T47D (cell line): ENCODE measurements around the gene TNNC1.

Experiments
- DNase-seq, 2 experiments: peaks; one replicate each; pipeline versions ENCODE4 v3.0.0 to v3.0.0-alpha.2; 2011 to 2012; ENCODE audit warnings: low read depth in 1 of 2, low spot score in 1 of 2
- JUND ChIP-seq: IDR thresholded peaks from 2 replicates; pipeline ENCODE4 v1.6.1; 2012; ENCODE audit warnings: low read depth
- in situ Hi-C: cut with HindIII; loops from 2 replicates; pipeline ENCODE4 v1.10.0; 2016; ENCODE audit warnings: low sequenced_read_pairs, low pct_unique_long_range_greater_than_20kb

The TNNC1 gene

DNA sequence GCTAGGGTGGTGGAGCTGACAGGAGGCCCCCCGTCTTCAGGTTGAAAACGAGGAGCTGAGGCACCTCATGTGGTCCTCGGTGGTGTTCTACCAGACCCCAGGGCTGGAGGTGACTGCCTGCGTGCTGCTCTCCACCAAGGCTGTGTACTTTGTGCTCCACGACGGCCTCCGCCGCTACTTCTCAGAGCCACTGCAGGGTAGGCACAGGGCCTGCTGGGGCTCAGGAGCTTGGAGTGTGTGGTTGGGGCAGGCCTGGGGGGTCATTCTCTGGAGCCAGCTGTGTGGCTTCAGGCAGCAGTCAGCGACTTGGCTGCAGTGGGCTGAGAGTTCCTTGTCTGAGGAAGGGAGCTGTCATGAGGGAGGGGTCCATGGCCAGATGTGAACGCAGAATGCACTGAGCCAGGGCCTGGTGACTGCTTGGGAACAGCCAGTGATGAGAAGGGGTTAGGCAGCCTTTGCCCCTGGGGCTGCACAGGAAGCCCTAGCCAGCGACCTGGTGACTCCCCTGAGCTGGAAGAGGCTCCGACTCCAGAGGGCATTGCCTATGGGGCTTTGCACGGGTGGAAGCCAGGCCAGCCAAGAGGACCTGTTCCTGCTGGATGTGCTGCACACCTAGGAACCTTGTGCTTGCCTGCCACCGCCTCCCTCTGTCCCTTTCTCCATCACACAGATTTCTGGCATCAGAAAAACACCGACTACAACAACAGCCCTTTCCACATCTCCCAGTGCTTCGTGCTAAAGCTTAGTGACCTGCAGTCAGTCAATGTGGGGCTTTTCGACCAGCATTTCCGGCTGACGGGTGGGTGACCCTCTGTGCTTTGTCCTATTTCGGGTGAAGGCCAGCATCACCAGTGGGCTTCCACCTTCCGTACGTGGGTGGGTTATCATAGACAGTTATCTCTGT, 36.4 kb upstream of the TNNC1 start:
- no peak for TF ChIP-seq JUND
- no peak for DNase-seq
- in situ Hi-C loops, result no loop called here

DNA sequence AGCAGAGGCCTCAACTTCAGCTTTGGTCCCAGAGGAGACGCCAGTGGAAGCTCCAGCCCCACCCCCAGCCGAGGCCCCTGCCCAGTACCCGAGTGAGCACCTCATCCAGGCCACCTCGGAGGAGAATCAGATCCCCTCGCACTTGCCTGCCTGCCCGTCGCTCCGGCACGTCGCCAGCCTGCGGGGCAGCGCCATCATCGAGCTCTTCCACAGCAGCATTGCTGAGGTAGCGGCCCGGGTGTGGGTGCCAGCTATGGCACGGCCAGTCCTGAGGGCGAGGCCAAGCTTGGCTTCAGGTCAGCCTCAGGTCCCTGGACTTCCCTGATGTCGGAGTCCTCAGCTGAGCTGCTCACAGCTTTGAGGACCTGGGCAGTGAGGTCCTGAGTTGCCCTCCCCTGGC, 35.6 kb upstream of the TNNC1 start:
- in situ Hi-C loops, result no loop called here
- no peak for TF ChIP-seq JUND
- DNase-seq, result no peak

DNA sequence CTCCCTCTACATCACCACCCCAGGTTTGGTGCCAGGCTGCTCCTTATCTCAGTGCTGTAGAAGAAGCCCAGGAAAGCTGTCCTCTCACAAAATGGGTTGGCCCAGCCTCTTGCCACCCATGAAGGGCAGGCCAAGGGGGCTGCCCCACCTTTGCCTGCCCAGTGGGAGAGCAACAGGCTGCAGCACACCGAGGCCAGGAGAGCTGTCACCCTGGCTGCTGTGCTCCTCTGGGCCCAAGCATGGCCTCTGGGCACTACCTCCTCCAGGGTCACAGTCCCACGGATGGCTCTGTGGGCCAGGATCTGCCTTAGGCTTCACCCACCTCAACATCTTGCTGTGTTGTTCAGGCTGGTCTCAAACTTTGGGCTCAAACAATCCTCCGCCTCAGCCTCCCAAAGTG, 34.9 kb upstream of the TNNC1 start:
- no peak for DNase-seq
- in situ Hi-C loops, result no loop called here
- no peak for TF ChIP-seq JUND

DNA sequence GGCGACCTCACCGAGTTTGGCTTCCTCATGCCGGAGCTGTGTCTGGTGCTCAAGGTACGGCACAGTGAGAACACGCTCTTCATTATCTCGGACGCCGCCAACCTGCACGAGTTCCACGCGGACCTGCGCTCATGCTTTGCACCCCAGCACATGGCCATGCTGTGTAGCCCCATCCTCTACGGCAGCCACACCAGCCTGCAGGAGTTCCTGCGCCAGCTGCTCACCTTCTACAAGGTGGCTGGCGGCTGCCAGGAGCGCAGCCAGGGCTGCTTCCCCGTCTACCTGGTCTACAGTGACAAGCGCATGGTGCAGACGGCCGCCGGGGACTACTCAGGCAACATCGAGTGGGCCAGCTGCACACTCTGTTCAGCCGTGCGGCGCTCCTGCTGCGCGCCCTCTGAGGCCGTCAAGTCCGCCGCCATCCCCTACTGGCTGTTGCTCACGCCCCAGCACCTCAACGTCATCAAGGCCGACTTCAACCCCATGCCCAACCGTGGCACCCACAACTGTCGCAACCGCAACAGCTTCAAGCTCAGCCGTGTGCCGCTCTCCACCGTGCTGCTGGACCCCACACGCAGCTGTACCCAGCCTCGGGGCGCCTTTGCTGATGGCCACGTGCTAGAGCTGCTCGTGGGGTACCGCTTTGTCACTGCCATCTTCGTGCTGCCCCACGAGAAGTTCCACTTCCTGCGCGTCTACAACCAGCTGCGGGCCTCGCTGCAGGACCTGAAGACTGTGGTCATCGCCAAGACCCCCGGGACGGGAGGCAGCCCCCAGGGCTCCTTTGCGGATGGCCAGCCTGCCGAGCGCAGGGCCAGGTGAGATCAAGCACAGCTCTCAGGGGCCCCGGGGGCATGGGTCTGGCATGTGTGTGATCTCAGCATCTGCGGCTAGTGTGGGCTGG, 34.2 kb upstream of the TNNC1 start:
- no peak for DNase-seq
- TF ChIP-seq JUND, result no peak
- in situ Hi-C loops, result no loop called here

DNA sequence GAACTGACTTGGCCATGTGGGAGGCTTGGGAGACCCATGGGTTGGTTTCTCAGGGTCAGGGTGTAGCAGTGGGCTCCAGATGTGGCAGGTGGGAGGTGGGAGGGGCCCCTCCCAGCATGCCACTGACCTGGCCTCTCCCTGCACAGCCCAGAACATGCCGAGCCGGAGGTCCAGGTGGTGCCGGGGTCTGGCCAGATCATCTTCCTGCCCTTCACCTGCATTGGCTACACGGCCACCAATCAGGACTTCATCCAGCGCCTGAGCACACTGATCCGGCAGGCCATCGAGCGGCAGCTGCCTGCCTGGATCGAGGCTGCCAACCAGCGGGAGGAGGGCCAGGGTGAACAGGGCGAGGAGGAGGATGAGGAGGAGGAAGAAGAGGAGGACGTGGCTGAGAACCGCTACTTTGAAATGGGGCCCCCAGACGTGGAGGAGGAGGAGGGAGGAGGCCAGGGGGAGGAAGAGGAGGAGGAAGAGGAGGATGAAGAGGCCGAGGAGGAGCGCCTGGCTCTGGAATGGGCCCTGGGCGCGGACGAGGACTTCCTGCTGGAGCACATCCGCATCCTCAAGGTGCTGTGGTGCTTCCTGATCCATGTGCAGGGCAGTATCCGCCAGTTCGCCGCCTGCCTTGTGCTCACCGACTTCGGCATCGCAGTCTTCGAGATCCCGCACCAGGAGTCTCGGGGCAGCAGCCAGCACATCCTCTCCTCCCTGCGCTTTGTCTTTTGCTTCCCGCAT, 33.4 kb upstream of the TNNC1 start:
- in situ Hi-C loops, result no loop called here
- TF ChIP-seq JUND, result no peak
- DNase-seq, result no peak

DNA sequence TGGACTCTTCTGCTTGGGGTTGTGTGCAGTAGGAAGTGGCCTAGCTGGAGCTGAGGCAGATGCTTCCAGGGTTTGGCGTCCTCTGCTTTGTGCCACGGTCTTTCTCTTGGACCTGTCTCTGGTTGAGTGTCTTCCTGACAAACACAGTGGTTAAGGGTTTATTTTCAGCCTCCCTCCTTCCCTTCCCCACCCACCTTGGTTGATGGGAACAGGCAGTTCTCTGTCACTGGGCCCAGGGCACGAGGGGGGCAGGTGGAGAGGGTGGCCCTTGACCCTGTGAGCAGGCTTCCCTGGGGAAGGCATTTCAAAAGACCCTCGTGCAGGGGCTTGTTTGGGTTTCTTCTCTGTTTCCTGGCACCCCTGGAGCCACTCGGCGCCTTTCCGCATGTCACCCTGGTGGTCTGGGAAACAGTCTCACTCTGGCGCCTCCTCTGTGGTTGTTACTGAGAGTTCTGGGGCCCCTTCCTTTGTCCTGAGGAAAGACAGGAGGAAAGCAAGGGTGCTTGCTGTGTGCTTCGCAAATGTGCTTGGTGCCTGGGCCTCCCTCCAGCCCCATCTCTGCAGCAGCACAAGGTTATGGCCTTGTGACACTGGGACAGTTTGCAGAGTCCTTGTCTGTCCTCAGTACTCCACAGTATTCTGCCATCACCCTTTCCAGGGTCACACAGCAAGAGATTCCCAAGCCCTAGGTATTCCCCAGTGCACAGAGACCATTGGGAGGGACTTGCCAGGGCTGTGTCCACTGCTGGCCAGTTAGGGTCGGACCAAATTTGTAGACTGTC, 31.0 kb upstream of the TNNC1 start:
- no peak for DNase-seq
- no peak for TF ChIP-seq JUND
- in situ Hi-C loops, result no loop called here

DNA sequence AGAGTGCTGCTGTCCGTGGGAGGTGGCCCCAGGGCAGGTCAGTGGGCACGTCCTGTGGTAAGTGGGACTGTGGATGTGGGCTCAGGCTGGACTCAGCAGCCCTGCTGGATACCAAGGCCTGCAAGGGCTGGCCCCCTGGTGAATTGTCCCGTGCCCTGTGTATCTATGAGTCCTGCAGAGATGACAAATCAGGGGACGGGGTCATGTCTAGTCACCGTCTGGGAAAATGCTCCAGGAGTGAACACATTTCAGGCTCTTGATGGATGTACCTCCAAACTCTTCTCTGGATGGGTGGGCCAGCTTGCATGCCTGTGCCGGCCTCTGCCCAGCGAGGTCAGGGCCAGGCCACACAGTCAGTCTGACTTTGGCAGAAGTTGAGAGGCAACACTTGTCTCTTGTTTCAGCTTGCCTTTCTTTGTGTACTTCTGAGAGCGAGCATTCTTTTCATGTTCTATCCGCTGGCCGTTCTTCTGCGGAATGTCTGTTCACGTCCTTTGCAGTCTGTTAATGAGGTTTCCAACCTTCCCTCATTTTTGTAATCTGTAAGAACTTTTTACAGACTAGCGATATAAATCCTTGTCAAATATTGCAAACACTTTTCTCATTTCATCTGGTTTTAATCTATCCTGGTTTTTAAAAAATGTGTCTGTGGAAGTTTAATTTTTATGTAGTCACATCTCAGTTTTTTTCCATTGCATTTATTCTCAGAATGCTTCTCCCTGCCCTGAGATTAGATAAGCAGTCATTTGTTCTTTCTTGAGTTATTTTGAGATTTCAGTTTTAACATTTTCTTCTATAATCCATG, 29.9 kb upstream of the TNNC1 start:
- in situ Hi-C loops, result no loop called here
- no peak for TF ChIP-seq JUND
- DNase-seq, result no peak

DNA sequence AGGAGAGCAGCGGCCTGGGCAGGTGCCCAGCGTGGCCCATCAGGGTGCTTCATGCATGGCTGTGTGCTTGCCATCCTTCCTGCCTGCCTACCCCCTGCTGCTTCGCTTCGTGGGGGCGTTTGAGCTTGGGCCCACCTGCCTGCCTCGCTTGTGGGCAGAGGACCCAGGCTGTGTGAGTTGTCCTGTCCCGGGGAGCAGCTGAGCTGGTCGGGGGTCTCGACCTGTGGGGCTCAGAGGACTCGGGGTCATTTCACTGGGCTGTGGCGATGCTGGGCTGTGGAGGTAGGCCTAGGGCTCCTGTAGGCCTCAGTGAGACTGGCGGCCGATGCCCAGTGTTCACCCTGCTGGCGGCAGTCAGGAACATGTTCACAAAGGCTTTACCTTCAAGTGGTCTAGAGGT, 29.2 kb upstream of the TNNC1 start:
- no peak for TF ChIP-seq JUND
- in situ Hi-C loops, result no loop called here
- no peak for DNase-seq

DNA sequence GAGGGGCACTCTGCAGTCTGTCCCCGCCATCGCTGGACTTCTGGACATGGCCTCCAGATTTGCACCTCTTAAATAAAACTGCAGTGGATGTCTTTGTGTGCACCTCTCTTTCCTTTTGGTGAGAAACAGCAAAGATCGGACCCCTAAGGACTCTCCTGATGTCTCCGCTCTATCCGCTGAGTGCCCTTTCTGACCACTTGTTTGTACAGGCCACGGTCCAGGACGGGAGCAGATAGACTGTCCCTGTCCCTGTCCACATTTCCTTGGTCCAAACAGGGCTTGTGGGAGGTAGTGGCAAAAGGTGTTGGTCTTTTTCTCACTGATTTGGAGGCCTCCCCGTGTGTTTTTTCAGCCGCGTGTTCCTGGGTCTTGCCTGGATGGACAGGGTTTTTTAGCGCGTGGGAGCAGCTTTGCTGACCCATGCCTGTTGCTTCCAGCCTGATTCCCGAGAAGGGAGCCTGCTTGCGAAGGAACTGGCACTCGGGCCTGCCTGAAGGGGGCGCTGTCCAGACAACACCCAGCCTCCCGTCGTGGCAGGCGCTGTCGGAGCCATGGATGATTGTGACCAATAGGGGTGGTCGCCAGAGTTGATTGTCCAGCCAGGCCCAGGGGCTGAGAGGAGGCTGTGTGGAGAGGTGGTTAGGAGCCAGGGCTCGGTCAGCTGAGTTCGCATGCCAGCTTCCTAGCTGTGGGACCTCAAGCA, 28.1 kb upstream of the TNNC1 start:
- no peak for DNase-seq
- in situ Hi-C loops, result no loop called here
- no peak for TF ChIP-seq JUND

DNA sequence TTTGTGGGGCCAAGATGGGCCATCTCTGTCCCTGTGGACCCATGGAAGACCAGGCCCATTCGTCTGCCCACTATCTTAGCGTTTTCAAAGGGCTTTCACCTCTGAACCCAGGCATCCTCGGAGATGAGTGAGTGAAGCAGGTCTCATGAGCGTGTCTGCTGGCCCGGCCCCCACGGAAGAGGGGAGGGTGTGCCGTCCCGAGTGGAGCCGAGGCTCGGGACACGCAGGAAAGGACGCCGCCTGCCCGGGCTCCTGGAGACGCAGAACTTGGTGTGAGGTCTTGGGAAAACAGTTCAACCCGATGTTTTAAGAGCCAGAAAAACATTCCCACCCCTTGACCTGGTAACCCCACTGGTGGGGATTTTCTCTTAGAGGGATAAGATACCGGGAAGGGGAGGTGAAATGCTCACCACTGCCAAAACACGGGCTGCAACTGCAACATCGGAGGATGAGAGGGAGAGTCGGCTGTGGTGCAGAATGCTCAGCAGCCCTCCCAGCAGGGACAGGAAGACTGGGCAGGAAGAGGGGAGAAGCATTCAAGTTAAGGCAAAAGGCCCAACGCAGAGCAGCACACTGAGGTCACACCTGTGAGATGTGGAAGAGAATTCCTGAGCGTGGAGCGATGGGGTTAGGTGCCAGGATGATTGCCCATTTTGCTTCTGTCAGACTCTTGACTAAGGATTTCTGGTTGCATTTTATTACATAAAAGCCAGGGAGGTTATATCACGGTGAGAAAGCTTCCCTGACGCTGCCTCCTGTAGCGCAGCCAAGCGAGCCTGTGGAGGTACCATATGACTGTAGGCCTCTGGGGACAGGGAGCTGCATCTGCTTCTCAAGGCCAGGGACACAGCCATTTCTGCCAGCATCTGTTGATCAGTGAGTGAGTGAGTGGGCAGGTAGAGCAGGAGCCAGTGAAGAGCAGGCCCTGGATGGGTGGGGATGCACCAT, 27.2 kb upstream of the TNNC1 start:
- in situ Hi-C loops, result no loop called here
- no peak for DNase-seq
- no peak for TF ChIP-seq JUND
